Activated CD8-positive, alpha-beta memory T cell treated with anti-CD3 and anti-CD28 coated beads, Interleukin-2, amount 50 U/mL, for 1 hour (primary cell): ENCODE data around the gene GSTM3.
"Not testable (repeated sequence)": the region's sequence is repeated elsewhere in the genome, so short reads cannot be mapped to it uniquely, and the experiment has no call there.

Experiments used
- DNase-seq: peaks from one replicate; pipeline ENCODE4 v3.0.0-alpha.2; 2020; ENCODE audit errors: extremely low read depth

The GSTM3 gene

GRCh38 chr1:109775398-109775797 lies 34.6 kb upstream of the GSTM3 start:
- no peak for DNase-seq

- no peak for DNase-seq
Measured at GRCh38 chr1:109773900-109774485, 33.2 kb upstream of the GSTM3 start.

- DNase-seq, result peak; percentile 14
Measured at GRCh38 chr1:109773203-109773899, 32.5 kb upstream of the GSTM3 start.

- DNase-seq, result no peak
Measured at GRCh38 chr1:109772658-109773202, 31.9 kb upstream of the GSTM3 start.

- DNase-seq, result no peak
Measured at GRCh38 chr1:109771712-109772657, 31.1 kb upstream of the GSTM3 start.

GRCh38 chr1:109770331-109771095 lies 29.7 kb upstream of the GSTM3 start:
- DNase-seq, result no peak

- DNase-seq, result no peak
Measured at GRCh38 chr1:109769330-109770078, 28.7 kb upstream of the GSTM3 start.

- DNase-seq, result no peak
Measured at GRCh38 chr1:109768820-109769219, 28.0 kb upstream of the GSTM3 start.

GRCh38 chr1:109768335-109768650 lies 27.5 kb upstream of the GSTM3 start:
- no peak for DNase-seq

- no peak for DNase-seq
Measured at GRCh38 chr1:109767637-109768334, 26.9 kb upstream of the GSTM3 start.

- not testable (repeated sequence) for DNase-seq
Measured at GRCh38 chr1:109766991-109767636, 26.3 kb upstream of the GSTM3 start.

GRCh38 chr1:109765896-109766615 lies 25.2 kb upstream of the GSTM3 start:
- no peak for DNase-seq

- no peak for DNase-seq
Measured at GRCh38 chr1:109765483-109765815, 24.6 kb upstream of the GSTM3 start.

- no peak for DNase-seq
Measured at GRCh38 chr1:109764561-109765482, 24.0 kb upstream of the GSTM3 start.

- DNase-seq, result no peak
Measured at GRCh38 chr1:109763646-109764415, 23.0 kb upstream of the GSTM3 start, which contains the start of gene EPS8L3. EPS8L3 (minus strand) TSS chr1:109763923; CDS start chr1:109761749, 2,174 bp downstream.

GRCh38 chr1:109762821-109763645 lies 22.2 kb upstream of the GSTM3 start:
- DNase-seq, result no peak
